Kidney glomerular epithelial cell (primary cell): ENCODE measurements around the gene MIAT.
"Not testable (repeated sequence)": the region's sequence is repeated elsewhere in the genome, so short reads cannot be mapped to it uniquely, and the experiment has no call there.

Source experiments
- DNase-seq: peaks from one replicate; lab custom pipeline; 2025; lab: John Stamatoyannopoulos, UW

Gene MIAT

DNA sequence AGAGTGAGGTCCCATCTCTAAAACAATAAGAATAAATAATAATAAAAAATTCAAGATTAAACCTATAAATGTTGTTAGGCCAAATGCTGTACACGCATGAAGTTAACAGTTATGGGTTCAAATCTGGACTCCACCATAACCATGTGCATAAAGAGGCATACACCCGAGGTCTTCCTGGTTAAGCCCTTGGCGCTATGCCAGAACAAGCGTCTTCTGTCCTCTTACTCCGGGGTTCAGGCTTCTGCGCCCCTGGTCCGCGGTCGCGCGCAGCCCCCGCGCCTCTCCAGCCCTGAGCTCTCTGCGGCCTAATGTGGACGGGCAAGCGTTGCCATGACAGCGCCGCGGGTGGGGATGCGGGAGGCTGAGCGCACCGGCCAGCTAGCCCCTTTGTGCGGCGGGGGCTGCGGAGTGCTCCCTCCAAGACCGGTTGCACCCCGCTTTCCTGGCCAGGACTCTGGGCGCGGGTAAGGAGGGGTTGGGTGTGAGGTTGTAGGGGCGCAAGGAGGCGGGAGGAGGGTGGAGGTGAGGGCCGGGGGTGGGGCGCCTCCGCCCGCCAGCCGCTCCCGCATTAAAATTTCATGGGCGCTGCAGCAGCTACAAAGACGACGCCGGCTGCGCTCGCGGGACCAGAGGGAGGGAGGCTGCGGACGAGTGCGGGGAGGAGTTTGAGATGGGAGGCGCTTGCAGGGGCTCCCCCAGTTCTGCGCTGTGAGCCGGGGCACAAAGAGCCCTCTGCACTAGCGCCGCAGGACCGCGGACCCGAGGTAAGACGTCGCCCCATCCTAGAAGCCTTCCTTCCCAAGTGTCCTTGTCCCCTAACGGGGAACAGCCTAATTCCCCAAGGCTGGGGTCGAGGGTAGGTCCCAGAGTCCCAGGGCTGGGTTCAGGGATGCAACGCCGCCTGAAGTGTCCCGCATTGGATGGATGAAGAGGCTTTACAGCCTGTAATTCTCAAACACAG lies at the start of gene MIAT:
Gene MIAT, plus strand, starts transcription at position 698 of the 961 bp plus-strand sequence.
- no peak for DNase-seq

DNA sequence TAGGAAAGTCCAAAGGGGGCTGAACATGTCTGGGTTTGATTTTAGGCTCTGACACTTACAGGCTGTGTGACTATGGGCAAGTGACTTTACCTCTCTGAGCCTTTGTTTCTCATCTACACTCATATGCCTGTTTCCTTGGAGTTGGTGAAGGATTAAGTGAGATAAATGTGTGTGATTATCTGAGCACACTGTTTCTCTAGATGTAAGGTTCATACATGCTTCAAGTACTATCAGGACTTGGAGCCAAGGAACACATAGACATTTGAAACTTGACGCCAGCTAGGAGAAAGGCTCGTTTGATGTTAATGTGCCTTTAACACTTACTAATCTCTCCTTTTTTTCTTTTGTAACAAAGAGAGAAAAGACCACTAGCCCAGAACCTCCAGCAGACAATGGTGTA lies 49.3 kb upstream of the MIAT start:
- DNase-seq = no peak

DNA sequence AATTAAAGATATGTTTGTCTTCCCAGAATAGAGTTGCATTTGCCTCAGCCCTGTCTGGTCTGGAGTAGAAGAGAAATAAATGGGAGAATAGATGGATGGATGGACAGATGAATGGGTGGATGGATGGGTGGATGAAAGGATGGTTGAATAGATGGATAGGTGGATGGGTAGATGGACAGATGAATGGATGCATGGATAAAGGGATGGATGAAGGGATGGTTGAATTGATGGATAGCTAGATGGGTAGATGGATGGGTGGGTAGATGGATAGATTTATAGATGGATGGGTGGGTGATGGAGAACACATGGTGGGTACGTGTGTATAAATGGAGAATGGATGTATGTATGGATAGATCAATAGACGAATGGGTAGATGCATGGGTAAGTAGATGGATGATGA lies 48.1 kb upstream of the MIAT start:
- no peak for DNase-seq

DNA sequence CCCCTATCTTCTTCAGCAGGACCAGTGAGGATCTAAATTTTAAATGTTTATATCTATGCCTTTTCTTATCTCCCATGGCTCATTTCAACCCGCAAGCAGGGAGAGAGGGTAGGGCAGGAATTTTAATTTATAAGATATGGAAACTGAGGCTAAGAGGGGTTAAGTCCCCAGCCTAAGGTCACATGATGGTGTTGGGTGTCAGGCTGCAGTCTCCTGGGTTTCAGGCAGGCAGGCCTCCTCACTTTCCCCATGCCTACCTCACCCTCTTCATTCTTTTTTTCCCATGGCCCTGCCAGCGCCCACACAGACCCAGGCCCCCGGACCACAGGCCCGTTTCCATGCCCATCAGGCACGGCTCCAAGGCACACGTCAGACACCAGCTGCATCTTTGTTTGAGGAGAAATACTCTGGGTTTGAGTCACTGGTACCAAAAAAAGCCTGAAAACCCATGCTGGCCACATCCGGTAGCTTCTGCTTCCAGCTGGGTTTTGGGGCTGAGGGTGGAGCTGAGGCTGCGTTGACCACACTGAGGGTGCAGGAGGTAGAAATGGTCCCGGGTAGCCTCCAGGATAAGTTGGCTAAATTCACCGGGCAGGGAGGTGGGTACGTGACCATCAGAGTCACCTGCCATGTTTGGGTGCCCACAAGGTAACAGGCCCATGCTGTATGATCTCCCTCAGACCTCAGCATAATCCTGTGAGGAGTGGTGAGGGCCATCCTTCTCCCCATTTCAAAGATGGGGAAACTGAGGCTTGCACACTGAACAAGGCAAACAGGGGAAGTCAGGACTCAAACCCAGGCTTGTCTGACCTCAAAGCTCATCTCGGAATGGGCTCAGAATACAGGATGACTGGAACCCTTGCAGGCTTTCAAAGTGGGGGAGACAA lies 47.1 kb upstream of the MIAT start:
- DNase-seq = no peak

DNA sequence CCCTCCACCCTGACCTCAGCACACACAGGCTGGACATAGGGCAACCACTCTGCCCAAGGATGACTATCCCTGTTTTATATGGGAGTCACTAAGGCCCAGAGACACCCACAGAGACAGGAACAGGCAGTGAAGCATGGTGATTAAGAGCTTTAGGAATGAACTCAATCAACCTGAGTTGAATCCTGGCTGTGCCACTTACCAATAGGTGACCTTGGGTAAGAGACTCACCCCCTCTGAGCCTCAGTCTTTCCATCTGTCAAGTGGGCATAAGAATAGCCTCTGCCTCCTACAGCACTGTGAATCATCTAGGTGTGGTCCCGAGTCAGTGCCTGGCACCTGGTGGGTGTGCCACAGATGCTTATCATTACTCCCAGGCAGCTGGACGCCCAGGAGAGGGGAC lies 46.4 kb upstream of the MIAT start:
- DNase-seq = no peak

DNA sequence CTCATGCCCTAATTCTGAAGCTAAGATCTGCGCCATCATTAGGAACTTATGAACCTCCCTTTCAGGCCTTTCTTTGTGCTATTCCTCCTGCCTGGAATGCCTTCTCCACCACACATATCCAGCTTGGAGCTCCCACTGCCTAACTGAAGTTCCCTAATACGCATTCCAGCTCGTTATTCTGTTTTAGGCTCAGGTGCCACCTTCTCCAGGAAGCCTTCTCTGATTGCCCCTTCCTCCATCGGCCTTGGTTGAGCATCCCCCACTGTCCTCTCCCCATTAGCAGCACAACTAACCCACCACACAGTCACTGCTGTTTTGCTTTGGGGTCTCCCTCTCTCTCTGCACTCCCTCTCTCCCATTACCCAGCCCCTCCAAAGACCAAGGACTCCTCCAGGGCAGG lies 44.7 kb upstream of the MIAT start:
- no peak for DNase-seq

DNA sequence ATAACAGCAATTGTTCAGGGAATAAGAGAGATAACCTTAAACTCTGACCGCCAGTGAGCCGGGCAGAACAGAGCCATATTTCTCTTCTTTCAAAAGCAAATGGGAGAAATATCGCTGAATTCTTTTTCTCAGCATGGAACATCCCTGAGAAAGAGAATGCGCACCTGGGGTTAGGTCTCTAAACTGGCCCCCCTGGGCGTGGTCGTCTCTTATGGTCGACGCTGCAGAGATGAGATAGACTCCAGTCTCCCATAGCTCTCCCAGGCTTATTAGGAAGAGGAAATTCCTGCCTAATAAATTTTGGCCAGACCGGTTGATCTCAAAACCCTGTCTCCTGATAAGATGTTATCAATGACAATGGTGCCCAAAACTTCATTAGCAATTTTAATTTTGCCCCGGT lies 43.6 kb upstream of the MIAT start:
- DNase-seq = not testable (repeated sequence)

DNA sequence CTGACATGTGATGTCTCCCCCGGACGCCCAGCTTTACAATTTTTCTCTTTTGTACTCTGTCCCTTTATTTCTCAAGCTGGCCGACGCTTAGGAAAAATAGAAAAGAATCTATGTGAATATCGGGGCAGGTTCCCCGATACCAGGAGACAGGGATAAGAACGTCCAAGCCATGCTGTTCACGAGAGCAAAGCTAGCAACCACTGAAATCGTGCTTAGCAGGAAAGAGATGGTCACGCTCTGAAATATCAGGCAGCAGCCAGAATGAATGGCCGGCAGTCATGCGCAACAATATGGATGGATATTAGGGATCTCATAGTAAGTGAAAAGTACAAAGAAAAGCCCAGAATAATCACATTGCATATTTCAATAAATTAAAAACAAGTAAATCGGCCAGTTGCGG lies 43.1 kb upstream of the MIAT start:
- DNase-seq = no peak

DNA sequence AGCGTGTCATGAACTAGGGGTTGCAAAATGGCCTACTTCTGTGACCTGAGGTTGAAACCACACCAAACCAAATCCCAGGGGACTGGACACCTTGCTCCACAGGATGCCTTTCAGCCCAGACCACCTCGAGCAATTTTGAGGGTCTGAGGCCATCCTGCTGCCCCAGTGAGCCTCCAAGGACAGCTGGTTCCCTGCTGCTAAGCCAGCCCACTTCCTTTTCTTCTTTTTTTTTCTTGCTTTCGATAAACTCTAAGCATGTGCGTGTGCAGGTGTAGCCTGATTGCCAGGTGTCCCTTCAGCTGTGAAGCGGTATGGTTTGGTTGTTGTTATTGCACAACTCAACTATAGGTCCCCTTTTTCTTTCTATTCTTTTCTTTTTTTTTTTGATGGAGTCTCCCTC lies 42.2 kb upstream of the MIAT start:
- no peak for DNase-seq

DNA sequence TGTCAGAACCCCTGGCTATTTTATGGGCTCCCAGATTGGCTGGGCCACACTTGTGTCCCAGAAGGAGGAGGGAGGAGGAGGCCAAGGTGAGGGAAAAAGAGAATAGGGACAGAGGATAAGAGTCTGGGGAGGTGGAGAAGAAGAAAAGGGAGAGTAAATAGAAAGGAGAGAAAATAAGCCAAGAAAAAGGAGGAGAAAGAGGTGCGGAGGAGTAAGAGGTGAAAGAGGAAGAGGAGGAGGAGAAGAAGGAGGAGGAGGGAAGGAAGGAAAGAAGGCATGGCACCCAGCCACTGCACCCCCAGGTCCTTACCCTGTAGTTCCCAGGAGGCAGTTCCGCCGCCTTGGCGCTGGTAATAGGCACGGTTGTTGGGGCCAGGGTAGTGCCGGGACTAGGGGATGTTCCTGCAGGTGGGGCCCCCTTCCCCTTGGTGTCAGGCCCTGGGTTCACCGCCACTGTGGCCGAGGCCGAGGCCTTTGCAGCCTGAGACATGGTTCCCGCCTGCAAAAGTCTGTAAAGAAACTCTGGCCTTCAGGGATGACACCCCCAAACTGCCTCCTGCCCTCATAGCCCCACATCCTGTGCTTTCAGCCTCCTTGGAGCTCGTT lies 41.5 kb upstream of the MIAT start:
- DNase-seq = no peak

DNA sequence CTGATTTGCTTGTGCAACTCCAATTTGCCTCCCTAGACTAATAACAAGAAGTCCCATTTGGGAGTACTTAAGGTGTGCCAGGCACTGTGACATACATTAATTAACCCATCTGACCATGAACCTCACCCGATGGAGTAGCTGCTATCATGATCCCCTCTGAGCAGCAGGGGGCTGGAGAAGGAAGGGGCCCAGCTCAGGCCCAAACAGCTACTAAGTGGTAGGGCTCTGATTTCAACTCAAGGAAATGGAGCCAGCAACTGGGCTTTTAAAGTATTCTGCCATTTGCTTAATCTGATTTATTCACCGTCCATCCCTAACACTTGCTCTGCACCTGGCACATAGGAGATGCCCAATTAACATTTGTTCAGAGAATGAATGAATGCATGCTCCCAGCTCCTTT lies 40.7 kb upstream of the MIAT start:
- no peak for DNase-seq

DNA sequence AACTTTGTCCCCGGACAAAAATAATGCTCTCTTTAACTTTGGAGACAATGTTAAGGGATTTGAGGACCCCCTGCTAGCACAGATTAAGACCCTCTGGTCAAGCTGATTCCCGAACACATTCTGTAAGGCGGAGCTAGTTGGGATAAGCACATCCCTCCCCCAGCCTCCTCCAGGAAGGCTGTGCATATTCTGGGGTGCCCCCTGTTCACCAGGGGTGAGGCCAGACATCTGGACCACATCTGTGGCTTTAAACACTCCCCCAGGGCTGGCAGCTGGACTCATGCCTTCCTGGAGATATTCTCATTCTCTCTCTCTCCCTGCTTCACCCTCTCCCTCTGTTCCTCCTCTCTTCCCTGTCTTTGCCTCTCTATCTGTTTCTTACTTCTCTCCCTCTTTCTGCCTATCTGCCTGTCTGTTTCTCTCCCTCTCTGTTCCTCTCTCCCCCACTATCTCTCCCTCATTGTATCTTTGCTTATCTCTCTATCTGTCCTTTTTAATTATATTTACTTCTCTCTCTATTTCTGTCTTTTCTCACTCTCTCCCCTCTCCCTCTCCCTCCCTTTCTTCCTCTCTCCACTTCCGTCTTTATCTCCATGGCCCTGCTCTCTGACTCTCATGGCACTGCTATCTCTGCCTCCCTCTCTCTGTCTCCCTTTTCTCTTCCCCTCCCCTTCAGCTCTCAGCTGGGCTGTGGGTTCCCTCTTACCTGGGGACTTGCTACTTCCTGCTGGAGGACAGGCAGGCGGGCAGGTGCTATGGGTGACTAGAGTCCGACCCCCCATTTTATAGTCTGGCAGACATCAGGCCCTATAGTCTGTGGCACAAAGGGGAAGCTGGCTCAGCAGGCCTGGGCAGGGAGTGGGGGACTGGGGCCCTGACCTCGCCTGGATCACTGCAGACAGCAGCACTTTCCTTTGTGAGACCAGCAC lies 39.9 kb upstream of the MIAT start, which contains the start of gene CRYBB1:
Gene CRYBB1, minus strand, starts transcription at position 757 of the 929 bp plus-strand sequence. CDS start 1,708 bp downstream, outside the sequence.
- DNase-seq = no peak

DNA sequence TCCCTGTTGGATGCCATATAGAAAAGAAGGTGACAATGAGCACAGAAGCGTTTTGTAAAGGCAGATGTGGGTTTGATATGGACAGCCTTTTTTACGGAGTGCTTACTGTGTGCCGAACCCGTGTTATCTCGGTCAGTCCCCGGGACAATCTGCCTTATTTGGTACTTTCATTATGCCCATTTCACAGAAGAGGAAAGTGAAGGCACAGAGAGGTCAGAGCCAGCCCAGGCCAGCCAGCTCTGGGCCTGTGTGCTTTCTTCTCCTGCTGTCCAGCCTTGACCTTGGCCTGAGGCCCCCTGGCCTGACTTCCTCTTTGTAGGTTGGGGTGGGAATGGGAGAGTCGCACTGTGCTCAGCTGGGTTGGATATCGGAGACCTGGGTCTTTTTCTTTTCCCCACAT lies 38.9 kb upstream of the MIAT start:
- no peak for DNase-seq

DNA sequence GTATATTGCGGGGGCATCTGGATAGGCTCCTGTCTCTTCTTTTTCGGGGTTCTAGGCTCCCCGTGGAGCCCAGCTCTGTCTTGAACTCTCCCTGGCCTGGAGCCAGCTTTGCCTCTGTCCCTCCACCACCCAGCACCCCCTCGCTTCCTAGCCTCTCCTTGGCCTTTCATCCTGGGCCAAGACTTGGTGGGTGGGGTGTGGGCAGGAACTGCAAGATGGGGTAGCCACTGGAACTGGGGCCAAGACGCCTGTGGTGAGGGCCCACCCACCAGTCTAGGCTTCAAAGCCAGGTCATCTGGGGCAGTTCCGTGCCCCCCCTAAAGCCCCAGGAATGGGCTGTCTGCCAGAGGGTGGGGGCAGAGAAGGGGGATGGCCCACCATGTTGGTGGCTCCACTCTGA lies 37.9 kb upstream of the MIAT start:
- DNase-seq = no peak

DNA sequence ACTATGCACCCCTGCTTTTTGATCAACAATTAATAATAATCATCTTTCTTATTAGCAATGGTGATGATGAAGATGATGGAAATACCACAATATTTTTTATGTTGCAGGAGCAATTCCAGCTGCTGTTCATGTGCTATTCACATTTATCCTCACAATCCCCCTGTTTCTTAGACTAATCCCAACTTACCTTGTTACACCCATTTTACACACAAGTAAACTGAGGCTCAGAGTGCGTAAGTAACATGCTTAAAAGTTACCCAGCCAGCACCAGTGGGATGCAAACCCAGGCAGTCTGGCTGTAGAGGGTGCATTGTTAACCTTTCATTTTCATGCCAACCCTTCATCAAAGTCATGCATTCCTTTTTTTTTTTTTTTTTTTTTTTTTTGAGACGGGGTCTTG lies 37.2 kb upstream of the MIAT start:
- DNase-seq = no peak

DNA sequence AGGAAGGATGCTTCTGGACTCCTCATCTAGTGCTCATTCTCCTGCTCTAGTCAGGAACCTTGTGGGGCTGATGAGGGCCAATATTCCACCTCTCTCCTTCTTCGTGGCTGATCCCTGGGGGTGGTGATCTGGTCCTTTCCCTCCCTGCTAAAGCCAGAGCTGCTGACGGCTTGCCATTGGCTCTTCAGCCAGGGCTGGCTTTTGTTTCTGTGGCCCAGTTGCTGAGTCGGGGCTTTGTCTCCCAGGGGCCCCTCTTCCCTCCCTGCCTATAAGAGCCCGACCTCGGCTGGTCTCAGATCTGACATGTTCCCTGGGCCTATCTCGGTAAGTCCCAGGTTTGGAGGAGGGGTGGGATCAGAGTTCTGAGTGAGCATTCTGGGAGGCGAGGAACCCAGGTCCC lies 35.7 kb upstream of the MIAT start, which contains the start of gene CRYBA4:
Gene CRYBA4, plus strand, starts transcription at position 301 of the 400 bp plus-strand sequence. CDS start 634 bp downstream, outside the sequence.
- no peak for DNase-seq

DNA sequence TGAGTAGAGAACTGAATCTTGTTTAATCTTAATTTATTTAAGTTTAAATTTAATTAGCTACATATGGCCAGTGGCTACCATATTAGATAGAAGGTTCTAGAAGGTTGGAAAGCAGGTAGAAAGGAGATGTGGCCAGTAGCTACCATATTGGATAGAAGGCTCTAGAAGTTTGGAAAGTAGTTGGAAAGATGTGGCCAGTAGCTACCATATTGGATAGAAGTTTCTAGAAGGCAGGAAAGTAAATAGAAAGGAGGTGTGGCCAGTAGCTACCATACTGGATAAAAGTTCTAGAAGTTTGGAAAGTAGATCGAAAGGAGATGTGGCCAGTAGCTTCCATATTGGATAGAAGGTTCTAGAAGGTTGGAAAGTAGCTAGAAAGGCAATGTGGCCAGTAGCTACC lies 33.4 kb upstream of the MIAT start:
- DNase-seq = no peak

DNA sequence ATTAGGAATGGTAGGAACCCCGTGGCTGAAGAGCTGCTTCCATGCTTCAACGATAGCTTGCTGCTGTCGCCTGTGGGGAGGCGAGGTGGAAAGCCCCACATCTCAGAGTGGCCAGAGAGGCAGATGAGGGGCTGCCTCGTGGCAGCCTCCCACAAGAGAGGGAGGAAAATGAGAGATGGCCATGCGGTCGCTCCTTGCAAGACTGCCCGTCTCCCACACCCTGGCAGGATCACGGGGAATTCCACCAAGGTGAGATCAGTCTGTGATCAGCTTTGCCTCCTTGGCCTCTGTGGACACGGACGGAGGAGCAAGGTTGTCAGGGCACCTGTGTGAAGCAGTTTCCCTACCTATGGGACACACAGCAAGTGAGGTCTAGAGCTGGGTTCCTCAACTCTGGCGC lies 32.6 kb upstream of the MIAT start:
- peak; percentile 47 for DNase-seq

DNA sequence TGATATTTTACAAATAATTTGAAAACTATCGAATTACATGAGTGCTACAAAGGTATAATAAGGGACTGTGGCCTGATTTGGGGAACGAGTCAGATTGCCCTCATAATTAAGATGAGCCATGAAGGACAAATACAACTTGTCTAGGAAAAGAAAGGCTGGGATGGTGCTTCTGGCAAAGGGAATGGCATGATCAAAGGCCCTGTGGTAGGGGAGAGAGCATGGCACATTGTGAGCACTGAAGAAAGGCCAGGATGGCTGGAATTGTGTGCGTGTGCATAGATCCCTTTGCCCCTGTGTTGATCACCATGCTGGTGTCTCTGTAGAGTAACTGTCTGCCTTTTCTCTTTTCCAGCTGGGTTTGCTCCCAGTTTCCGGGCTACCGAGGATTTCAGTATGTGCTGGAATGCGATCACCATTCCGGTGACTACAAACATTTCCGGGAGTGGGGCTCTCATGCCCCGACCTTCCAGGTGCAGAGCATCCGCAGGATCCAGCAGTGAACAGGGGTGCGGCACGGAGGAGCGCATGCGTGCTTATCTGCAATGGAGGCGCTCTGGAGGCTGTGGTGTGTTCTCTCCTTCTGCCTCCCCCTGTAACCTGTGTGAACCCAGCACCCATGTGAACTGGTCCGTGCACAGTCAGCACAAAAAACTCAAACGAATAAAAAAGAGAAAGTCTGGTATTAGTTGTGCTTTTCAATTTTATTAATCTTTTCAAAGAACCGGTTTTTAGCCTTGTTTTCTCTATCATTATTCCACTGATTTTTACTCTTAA lies 27.2 kb upstream of the MIAT start:
- no peak for DNase-seq

DNA sequence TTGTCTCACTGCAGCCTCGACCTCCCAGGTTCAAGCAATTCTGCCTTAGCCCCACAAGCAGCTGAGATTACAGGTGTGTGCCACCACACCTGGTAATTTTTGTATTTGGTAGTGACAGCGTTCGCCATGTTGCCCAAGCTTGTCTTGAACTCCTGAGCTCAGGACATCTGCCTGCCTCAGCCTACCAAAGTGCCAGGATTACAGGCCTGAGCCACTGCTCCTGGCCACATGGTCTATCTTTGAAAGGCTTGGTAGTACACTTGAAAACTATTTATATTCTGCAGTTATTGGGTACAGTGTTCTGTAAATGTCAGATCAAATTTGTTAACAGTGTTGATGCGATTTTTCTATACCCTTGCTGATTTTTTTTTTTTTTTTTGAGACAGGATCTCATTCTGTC lies 26.1 kb upstream of the MIAT start:
- no peak for DNase-seq
